Retinal pigment epithelial cell (primary cell): ENCODE measurements around the gene PRKG1.
A peak's percentile ranks its signal among the peaks of the same experiment; 100 is the strongest.

Source experiments
- DNase-seq: peaks from one replicate; pipeline ENCODE4 v3.0.0-alpha.2; 2010; ENCODE audit warnings: low read depth
- H3K4me3 ChIP-seq: 2 replicates; pipeline ENCODE4 v1.5.1; 2011; ENCODE audit warnings: mild to moderate bottlenecking, low read length, control low read depth, moderate library complexity
- CTCF ChIP-seq: conservative IDR thresholded peaks from 2 replicates; pipeline ENCODE4 v1.5.1; 2011; ENCODE audit warnings: low read depth, low read length, control low read depth, inconsistent platforms

PRKG1 gene

DNA sequence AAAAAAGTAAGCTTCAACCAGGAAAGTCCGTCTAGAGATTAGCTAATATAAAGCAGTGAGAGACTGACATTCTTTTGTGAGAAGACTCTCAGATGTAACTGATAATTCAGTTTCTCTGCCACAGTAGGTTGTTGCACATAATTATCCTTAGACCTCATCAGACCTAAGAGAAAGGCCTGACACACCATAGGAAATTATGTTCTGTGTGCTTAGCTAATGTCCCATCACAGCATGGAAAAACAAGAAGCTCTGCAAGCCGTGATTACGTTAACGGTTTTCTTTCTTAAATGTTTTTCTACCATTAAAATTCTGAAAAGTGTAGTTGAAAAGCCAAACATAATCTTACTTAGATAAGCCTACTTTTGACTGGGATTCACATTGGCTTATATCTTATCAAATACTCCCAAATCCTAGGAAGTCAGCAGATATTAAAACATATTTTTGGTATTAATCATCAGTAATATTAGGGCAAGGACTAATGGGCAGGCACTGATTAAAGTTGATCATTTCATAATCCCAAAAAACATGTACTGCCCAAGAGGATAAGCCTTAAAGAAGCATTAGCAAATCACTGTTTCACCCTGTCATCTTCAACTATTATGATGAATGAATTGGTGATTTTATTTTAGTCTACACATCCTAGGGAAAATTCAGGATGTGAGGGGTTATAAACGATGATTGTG is 619.9 kb downstream of the PRKG1 start:
- H3K4me3 ChIP-seq: no peak overlapping the region
- DNase-seq: no peak
- TF ChIP-seq CTCF: no peak

GRCh38 chr10:51696251-51696650 is 622.0 kb downstream of the PRKG1 start:
- no peak overlapping the region for H3K4me3 ChIP-seq
- no peak for TF ChIP-seq CTCF
- no peak for DNase-seq

DNA sequence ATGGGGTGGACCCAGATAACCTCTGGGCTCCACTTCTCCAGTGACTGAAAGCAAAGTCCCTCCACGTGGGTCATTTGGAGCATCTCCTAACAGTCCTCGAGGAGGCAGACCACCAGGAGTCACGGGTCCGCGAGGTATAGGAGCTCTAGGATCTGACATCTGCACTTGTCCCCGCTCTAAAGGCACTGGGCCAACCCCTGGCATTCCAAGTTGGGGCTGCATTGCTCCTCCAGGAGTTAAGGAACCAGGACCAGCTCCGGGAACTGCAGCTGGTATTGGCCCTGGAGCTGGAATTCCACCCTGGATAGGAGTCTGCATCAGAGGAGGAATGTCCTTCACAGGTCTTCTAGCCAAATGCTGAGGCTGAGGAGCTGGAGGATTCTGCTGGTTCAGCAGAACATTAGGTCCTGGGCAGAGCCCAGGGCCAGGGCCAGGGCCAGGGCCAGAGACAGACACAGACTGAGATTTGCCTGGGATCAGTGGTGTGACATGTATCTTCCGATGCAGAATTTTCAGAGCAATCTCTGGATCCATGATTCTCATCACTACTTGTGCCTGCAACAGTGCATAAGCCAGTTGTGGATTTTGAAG is 624.3 kb downstream of the PRKG1 start:
- H3K4me3 ChIP-seq: peak overlapping the region; percentile 85
- no peak for DNase-seq
- TF ChIP-seq CTCF: no peak

- no peak for DNase-seq
- no peak for TF ChIP-seq CTCF
- peak overlapping the region; percentile 85 for H3K4me3 ChIP-seq
These were observed 624.8 kb downstream of the PRKG1 start for GRCh38 chr10:51699145-51699474.

DNA sequence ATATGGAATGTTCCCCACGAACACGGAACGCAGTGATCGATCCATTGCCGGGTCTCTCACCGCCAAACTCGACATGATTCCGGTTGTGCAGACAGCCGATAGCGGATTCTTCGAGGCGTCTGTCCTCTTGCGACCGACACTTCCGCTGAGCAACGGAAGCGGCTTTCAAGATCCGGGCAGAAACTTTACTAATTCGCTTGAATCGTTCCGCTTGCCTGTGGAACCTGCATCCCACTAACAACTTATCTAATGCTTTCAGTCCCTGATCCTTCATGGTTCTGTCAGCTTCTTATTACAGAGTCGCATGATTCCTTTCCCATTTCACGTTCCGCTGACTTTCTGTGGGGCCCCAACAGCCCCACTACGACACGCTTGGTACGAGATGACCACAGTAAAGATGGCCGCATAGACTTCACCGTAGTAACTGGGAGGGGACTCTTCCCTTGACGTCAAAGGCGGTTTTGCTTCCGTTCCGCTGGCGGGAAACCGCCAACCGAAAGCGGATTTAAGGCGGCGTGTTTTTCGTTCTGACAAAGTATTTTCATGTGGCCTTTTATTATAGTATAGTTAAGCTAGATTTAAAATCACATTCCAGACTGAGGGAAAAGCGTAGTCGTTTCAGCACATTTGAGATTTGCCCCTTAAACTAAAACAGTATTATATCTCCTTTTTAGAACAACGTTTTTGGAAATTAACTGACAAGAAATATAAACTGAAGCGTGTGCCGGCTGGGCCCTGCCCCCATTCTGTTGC is 625.4 kb downstream of the PRKG1 start, which contains the start of gene CSTF2T:
Gene CSTF2T, minus strand, starts transcription at position 121 of the 753 bp plus-strand sequence. Its CDS starts 46 bp downstream, at position 75.
- peak; percentile 85 for DNase-seq
- H3K4me3 ChIP-seq: peak within 1 kb of the TSS; percentile 85
- no peak for TF ChIP-seq CTCF

GRCh38 chr10:51700228-51700817 is 626.0 kb downstream of the PRKG1 start:
- H3K4me3 ChIP-seq: peak overlapping the region; percentile 85
- TF ChIP-seq CTCF: no peak
- DNase-seq: no peak

DNA sequence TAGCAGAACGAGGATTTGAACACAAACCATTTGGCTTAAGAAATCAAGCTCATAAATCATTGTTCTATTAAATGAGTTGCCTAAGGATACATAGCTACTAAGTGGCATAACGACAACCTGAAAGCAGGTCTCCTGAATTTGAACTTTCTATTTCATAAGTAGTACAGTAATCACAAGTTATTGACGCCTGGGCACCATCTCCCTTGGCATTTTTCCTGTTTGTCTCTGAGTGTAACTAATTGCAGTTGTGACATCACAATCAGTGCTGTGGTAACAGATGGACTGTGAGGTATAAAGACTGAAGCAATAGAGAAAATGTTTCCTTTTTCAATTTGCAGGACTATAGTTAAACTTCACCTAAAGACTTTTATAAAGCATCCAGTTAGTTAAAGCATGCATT is 631.5 kb downstream of the PRKG1 start:
- no peak for TF ChIP-seq CTCF
- DNase-seq: no peak
- no peak overlapping the region for H3K4me3 ChIP-seq
